Naive thymus-derived CD8-positive, alpha-beta T cell (primary cell): ENCODE data around the gene PHKG1. TPM values are rescaled to one million over a fixed set of nuclear protein-coding genes. Genes with fewer than 3 reads are reported as not detected.
"Not testable (repeated sequence)": the region's sequence is repeated elsewhere in the genome, so short reads cannot be mapped to it uniquely, and the experiment has no call there.

Experiments used
- ATAC-seq, 2 donors: fragments of 150-1000 bp; cut with Tn5 transposase in 1 of 2; sonication (Bioruptor Pico), chemical (Tn5 transposase) in 1 of 2; 1 replicate in 1 of 2; 2 replicates in 1 of 2; pipeline ENCODE4 v1.10.0; 2021; ENCODE audit warnings: mild to moderate bottlenecking in 2 of 2, moderate library complexity in 2 of 2
- POLR2A ChIA-PET: fragments of 350-600 bp; sonication (Branson Sonifier 250); formaldehyde crosslinking; loops from one replicate; lab custom pipeline; 2021; ENCODE audit warnings: antibody characterized with exemption; lab: Charles Lee
- DNase-seq, 10 donors: peaks; one replicate each; pipeline versions ENCODE4 v3.0.0 to v3.0.0-alpha.2; 2020 to 2022
- H3K27ac Mint-ChIP-seq, 10 donors: one replicate each; pipeline ENCODE4 v1.8.0; 2020 to 2022; ENCODE audit warnings: mild to moderate bottlenecking in 10 of 10, mixed read lengths in 10 of 10, moderate library complexity in 4 of 10, inconsistent platforms in 1 of 10
- H3K27me3 Mint-ChIP-seq, 5 donors: one replicate each; pipeline ENCODE4 v1.8.0; 2021 to 2022; ENCODE audit warnings: mixed read lengths in 5 of 5
- H3K36me3 Mint-ChIP-seq, 3 donors: one replicate each; pipeline ENCODE4 v1.8.0; 2020 to 2022; ENCODE audit warnings: mixed read lengths in 3 of 3, mild to moderate bottlenecking in 2 of 3, inconsistent platforms in 1 of 3
- H3K4me1 Mint-ChIP-seq, 4 donors: one replicate each; pipeline ENCODE4 v1.8.0; 2021 to 2022; ENCODE audit warnings: mixed read lengths in 4 of 4
- H3K4me3 Mint-ChIP-seq, 10 donors: one replicate each; pipeline ENCODE4 v1.8.0; 2020 to 2022; ENCODE audit warnings: mild to moderate bottlenecking in 10 of 10, mixed read lengths in 10 of 10, moderate library complexity in 6 of 10, inconsistent platforms in 1 of 10
- H3K9me3 Mint-ChIP-seq, 9 donors: one replicate each; pipeline ENCODE4 v1.8.0; 2020 to 2022; ENCODE audit warnings: mixed read lengths in 9 of 9, mild to moderate bottlenecking in 3 of 9, inconsistent platforms in 1 of 9, moderate library complexity in 1 of 9
- polyA plus RNA-seq, 3 donors: library from polyadenylated mRNA; unstranded; fragments of 300-500 nt; fragmentation: Illumina TruSeq; gene quantifications; one replicate each; pipeline ENCODE4 v1.2.3, GENCODE V29; 2021
- total RNA-seq, 8 experiments: library from RNA in 2 of 8; stranded (reverse) in 2 of 8; gene quantifications; one replicate each; pipeline ENCODE4 v1.2.3 and lab custom pipeline; 2021 to 2026

The PHKG1 gene
- total and polyA plus RNA-seq, 5 experiments from 2014 or later, result 0.23 to 2.9 (median 0.43) TPM

DNA sequence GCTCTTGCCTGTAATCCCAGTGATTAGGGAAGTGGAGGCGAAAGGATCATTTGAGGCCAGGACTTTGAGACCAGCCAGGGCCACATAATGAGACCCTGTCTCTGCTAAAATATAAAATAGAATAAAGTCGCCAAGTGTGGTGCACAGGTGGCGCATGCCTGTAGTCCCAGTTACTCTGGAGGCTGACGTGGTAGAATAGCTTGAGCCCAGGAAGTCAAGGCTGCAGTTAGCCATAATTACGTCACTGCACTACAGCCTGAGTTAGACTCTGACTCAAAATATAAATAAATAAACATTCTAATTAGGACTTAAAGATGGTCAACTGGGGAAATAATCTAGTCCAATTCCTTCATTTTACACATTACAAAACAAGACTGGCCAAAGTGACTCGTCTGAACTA lies 12.8 kb upstream of the PHKG1 start:
- peaks cover 0 to 7% (median 0%) of the 10 kb centered on the region in 9 donors for H3K9me3 Mint-ChIP-seq
- POLR2A ChIA-PET, result interaction anchor here (1.4 to 1.9 kb wide), 5 partner anchors 40 to 740 kb away, joined by 4 to 21 read pairs (median 9); partner anchors contain the start of genes CCT6A, PSPH and SUMF2
- no peak for ATAC-seq
- peaks cover 0 to 3% (median 0%) of the 10 kb centered on the region in 5 donors for H3K27me3 Mint-ChIP-seq
- H3K4me1 Mint-ChIP-seq, result peaks cover 14 to 44% (median 40%) of the 10 kb centered on the region in 4 donors
- H3K4me3 Mint-ChIP-seq, result peak overlapping the region; percentile 92 to 98 (median 96)
- peak in 6 of 10 donors; percentile 19 to 55 (median 31) for DNase-seq
- peaks cover 0 to 48% (median 13%) of the 10 kb centered on the region in 3 donors for H3K36me3 Mint-ChIP-seq
- H3K27ac Mint-ChIP-seq, result peak overlapping the region; percentile 97 to 100 (median 99)

DNA sequence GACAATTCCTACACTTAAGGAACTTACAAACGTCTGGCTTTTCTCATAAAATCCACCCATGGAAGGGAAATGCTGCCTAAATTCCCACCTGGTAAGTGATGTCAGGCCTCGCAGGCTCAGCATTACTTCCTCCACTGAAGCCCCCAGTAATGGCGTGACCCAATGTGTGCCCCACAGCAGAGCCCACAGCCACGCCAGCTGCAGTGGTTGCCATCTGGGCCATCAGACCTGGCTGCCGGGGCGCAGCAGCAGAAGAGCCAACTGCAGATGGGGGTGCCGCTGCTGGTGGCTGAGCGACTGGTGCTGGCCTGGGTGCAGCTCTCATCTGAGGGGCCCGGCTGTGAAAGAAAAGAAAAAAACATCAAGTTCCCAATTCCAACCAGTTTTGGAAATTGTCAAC lies 11.4 kb upstream of the PHKG1 start:
- Mint-ChIP-seq H3K4me1 (peaks cover 15 to 44% (median 40%) of the 10 kb centered on the region in 4 donors), H3K4me3 (peak overlapping the region in 2 of 10 donors; percentile 18 to 97), H3K36me3 (peaks cover 0 to 61% (median 13%) of the 10 kb centered on the region in 3 donors)
- H3K9me3 Mint-ChIP-seq, ATAC-seq, DNase-seq, H3K27ac Mint-ChIP-seq, H3K27me3 Mint-ChIP-seq: not testable (repeated sequence)
- POLR2A ChIA-PET, result interaction anchor here (0.7 to 0.9 kb wide), 2 partner anchors 30 to 36 kb away, joined by 3 to 5 read pairs; no protein-coding TSS in a partner anchor

DNA sequence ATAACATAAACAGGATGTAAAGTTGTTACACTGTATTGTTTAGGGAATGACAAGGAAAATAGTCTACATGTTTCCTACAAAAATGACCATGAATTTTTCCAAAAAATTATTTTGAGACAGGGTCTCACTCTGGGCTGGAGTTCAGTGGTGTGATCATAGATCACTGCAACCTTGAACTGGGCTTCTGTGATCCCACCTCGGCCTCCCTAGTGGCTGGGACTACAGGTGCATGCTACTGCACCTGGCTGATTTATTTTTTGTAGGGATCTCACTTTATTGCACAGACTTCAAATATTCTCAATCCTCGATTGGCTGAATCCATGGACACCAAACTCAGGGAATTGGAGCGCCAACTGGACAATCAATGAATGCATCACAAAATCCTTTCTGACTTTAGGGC lies 6.9 kb upstream of the PHKG1 start:
- no peaks in the 10 kb centered on the region for H3K9me3 Mint-ChIP-seq
- peak overlapping the region in 3 of 10 donors; percentile 4 to 69 (median 19) for H3K27ac Mint-ChIP-seq
- H3K4me1 Mint-ChIP-seq, result peaks cover 5 to 16% (median 10%) of the 10 kb centered on the region in 4 donors
- ATAC-seq (peak in 1 of 2 donors; percentile 32), DNase-seq (no peak)
- POLR2A ChIA-PET, result no interaction called here
- peaks cover 0 to 54% (median 13%) of the 10 kb centered on the region in 3 donors for H3K36me3 Mint-ChIP-seq
- H3K4me3 Mint-ChIP-seq, result no peak overlapping the region
- H3K27me3 Mint-ChIP-seq, result no peaks in the 10 kb centered on the region

DNA sequence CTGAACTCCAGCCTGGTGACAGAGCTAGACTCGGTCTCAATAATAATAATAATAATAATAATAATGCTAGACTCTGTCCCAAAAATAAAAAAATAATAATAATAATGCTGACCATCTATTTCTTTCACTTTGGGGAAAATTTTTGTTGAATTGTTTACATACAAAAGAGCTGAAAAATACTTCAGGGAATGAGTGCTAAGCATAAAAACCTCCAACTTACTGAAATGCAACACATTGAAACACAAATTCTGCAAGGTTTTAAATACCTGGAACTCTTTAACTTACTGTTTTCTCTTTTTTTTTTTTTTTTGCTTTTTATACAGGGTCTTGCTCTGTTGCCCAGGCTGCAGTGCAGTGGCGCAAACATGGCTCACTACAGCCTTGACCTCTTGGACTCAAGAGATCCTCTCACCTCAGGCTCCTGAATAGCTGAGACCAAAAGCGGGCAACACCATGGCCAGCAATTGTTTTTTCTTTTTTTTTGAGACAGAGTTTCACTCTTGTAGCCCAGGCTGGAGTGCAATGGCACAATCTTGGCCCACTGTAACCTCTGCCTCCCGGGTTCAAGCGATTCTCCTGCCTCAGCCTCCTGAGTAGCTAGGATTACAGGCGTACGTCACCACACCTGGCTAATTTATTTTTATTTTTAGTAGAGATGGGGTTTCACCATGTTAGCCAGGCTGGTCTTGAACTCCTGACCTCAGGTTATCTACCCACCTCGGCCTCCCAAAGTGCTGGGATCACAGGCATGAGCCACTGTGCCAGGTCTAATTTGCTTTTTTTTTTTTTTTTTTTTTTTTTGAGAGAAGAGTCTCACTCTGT lies 5.6 kb upstream of the PHKG1 start:
- peaks cover 0 to 42% (median 10%) of the 10 kb centered on the region in 3 donors for H3K36me3 Mint-ChIP-seq
- H3K27ac Mint-ChIP-seq, DNase-seq, H3K9me3 Mint-ChIP-seq, ATAC-seq, H3K27me3 Mint-ChIP-seq, POLR2A ChIA-PET, H3K4me1 Mint-ChIP-seq, H3K4me3 Mint-ChIP-seq: not testable (repeated sequence)

DNA sequence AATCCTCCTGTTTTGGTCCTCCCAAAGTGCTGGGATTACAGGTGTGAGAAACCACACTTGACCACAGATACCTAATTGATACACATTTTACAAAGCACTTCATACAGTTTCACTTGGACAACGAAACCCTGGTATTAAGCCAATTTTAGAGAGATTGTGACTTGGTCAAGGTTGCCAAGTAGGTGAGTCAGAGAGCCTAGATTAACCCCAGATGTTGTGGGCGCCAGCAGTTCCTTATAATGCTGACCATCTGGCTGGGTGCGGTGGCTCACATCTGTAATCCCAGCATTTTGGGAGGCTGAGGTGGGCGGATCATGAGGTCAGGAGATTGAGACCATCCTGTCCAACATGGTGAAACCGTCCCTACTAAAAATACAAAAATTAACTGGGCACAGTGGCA lies 4.9 kb upstream of the PHKG1 start:
- H3K27ac Mint-ChIP-seq, result no peak overlapping the region
- no peaks in the 10 kb centered on the region for H3K27me3 Mint-ChIP-seq
- peaks cover 2 to 5% (median 3%) of the 10 kb centered on the region in 4 donors for H3K4me1 Mint-ChIP-seq
- POLR2A ChIA-PET, result no interaction called here
- ATAC-seq (no peak), DNase-seq (no peak)
- no peaks in the 10 kb centered on the region for H3K9me3 Mint-ChIP-seq
- no peak overlapping the region for H3K4me3 Mint-ChIP-seq
- H3K36me3 Mint-ChIP-seq, result peaks cover 0 to 38% (median 8%) of the 10 kb centered on the region in 3 donors

DNA sequence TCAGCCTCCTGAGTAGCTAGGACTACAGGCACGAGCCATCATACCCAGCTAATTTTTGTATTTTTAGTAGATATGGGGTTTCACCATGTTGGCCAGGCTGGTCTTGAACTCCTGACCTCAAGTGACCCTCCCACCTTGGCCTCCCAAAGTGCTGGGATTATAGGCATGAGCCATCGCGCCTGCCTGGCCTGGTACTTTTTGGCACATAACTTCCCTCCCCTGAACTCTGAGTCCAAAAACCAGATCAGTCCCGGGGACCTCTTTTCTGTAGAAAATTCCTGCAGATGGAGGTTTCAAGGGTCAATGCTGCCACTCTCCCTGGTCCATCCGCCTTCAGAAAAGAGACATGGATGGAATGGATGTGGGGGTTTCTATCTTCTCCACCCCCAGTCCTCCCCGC lies 364 bp downstream of the PHKG1 start:
- H3K27ac Mint-ChIP-seq, result peak overlapping the region in 2 of 10 donors; percentile 22 to 27

DNA sequence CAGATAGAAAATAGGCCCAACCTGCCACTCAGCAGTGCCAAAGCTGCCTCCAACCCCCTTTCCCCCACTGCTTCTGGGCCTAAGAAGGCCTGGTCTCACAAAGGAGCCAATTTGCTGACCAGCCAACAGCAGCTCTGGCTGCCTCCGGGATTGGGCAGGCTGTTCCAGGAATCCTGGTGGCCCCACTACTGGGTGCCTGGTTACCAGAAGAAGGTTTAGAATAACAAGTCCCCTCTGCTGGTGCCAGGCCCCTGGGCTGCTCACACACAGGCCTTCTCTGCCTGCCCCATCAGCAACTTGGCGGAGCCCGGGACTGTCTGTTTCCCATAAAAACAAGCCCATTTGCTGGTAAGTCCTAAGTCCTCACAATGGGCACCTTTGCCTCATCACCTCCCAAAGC lies 1.2 kb downstream of the PHKG1 start:
- peak overlapping the region in 2 of 10 donors; percentile 8 to 22 for H3K27ac Mint-ChIP-seq
- H3K9me3 Mint-ChIP-seq, result no peaks in the 10 kb centered on the region
- POLR2A ChIA-PET, result no interaction called here
- peaks cover 0 to 14% (median 4%) of the 10 kb centered on the region in 3 donors for H3K36me3 Mint-ChIP-seq
- no peak overlapping the region for H3K4me3 Mint-ChIP-seq
- no peaks in the 10 kb centered on the region for H3K4me1 Mint-ChIP-seq
- no peak for DNase-seq
- peak in 1 of 2 donors; percentile 12 for ATAC-seq
- H3K27me3 Mint-ChIP-seq, result no peaks in the 10 kb centered on the region

More for the DNA sequence above, 364 bp downstream of the PHKG1 start:
- H3K4me1 Mint-ChIP-seq, H3K4me3 Mint-ChIP-seq, H3K27me3 Mint-ChIP-seq, POLR2A ChIA-PET, H3K9me3 Mint-ChIP-seq, ATAC-seq, DNase-seq: not testable (repeated sequence)
- peaks cover 0 to 13% (median 4%) of the 10 kb centered on the region in 3 donors for H3K36me3 Mint-ChIP-seq

DNA sequence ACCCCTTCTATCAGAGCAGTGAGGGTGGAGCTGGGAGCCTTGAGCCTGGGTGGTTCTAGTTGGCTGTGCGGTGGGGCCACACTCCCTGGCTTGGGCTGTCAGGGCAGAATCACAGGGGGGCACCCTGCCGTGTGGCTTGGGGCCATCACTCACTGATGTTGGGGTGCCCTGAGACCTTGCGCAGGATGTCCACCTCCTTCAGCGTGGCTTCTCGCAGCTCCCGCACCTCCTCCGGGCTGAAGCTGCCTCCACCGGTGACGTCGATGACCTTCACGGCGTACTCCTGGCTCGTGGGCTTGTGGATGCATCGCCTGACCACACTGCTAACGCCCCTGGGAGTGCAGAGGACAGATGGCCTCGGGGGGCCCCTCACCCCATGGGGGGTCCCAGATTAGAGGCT lies 5.3 kb downstream of the PHKG1 start:
- no peak for ATAC-seq
- POLR2A ChIA-PET, result interaction anchor here (0.6 kb wide), 1 partner anchor 707 kb away, joined by 4 read pairs; no protein-coding TSS in a partner anchor
- Mint-ChIP-seq H3K27me3 (no peaks in the 10 kb centered on the region), H3K36me3 (peaks cover 0 to 27% (median 0%) of the 10 kb centered on the region in 3 donors), H3K4me1 (peaks cover 0 to 3% (median under 1%) of the 10 kb centered on the region in 4 donors), H3K27ac (peak overlapping the region in 1 of 10 donors; percentile 15), H3K9me3 (no peaks in the 10 kb centered on the region), H3K4me3 (no peak overlapping the region)
- DNase-seq, result no peak

DNA sequence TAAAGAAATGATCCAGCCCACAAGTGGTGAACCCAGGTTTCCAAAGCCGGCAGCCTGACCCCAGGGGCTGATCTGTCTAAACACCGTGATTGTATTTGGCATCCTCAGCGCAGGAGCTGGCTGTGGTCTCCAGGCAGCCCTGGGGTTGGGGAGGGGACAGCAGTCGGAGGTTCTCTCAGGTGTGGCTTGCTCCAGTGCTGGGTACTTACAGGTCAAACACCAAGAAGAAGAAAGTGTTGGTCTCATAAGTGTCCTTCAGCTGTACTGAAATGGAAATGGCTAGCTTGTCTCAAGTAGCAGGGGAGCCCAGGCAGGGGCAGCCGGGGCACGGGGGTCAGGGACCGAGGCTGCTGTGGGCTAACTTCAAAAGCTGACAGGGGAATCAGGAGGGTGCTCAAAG lies 6.0 kb downstream of the PHKG1 start:
- Mint-ChIP-seq H3K27ac (peak overlapping the region in 1 of 10 donors; percentile 67), H3K27me3 (no peaks in the 10 kb centered on the region), H3K36me3 (peaks cover 0 to 27% (median 0%) of the 10 kb centered on the region in 3 donors), H3K9me3 (no peaks in the 10 kb centered on the region), H3K4me3 (no peak overlapping the region), H3K4me1 (peaks cover 0 to 3% (median under 1%) of the 10 kb centered on the region in 4 donors)
- no peak for DNase-seq
- ATAC-seq, result no peak
- POLR2A ChIA-PET, result interaction anchor here (0.6 kb wide), 1 partner anchor 706 kb away, joined by 4 read pairs; no protein-coding TSS in a partner anchor

DNA sequence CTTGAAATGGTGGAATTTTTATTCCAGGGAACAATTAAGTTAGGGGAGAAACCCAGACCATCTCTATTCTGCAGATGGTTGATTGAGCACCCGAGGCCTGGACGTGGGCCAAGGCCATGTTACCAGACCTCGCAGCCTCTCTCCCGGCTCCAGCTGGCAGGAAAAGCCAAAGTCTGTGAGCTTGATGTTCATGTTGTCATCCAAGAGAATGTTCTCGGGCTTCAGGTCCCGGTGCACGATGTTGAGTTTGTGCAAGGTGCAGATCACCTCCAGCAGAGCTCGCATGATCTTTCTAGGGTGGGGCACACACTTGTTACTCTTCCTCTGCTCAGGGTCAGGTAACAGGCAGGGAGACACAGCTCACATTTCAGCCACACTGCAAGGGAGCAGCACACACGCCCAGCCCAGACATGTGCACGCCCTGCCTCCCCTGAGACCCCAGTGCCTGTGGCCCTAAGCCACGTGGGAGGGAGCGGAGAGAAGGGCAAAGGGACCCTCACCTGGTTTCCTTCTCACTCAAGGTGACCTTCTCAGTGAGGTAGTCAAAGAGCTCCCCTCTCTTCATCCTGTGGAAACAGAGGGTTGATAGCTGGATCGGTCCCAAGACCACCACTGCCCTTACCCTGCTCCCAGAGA lies 9.5 kb downstream of the PHKG1 start:
- ATAC-seq (no peak), DNase-seq (no peak)
- H3K27ac Mint-ChIP-seq, result peak overlapping the region in 2 of 10 donors; percentile 43 to 84
- H3K4me1 Mint-ChIP-seq, result peaks cover 0 to 3% (median under 1%) of the 10 kb centered on the region in 4 donors
- POLR2A ChIA-PET, result interaction anchor here (0.7 kb wide), 1 partner anchor 25 kb away, joined by 5 read pairs; no protein-coding TSS in a partner anchor
- H3K9me3 Mint-ChIP-seq, result no peaks in the 10 kb centered on the region
- H3K27me3 Mint-ChIP-seq, result no peaks in the 10 kb centered on the region
- H3K4me3 Mint-ChIP-seq, result no peak overlapping the region
- peaks cover 0 to 36% (median 0%) of the 10 kb centered on the region in 3 donors for H3K36me3 Mint-ChIP-seq

DNA sequence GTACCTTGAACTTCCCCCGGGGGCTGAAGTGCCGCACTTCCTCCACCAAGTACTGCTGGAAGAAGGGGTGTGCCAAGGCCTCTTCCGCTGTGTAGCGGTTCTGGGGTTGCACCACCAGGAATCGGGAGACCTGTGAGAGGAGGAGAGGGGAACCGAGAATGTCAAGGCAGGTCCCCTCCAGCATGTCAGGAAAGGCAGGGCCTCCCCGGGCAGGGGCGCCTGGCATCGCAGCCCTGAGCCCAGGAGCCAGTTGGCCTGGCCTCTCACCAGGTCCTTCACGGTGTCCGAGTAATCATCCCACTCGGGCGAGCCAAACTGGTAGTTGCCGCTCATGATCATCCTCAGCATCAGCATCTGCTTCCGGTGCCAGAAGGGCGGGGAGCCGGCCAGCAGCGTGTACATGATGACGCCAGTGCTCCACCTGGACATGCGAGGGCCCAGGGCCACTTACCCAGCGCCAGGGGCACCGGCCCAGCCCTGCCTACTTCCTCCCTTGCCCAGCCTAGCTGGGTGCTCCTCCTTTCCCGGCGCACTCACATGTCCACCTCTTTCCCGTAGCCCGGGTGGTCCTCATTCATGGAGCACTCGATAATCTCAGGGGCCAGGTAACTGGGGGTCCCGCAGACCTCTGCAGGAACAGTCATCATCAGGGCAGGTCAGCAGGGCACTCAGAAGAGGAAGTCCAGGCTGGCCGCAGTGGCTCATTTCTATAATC lies 11.0 kb downstream of the PHKG1 start:
- Mint-ChIP-seq H3K27ac (peak overlapping the region in 3 of 10 donors; percentile 18 to 46 (median 31)), H3K4me3 (no peak overlapping the region), H3K36me3 (peaks cover 0 to 37% (median 0%) of the 10 kb centered on the region in 3 donors), H3K27me3 (no peaks in the 10 kb centered on the region), H3K4me1 (peaks cover 0 to 3% (median 2%) of the 10 kb centered on the region in 4 donors), H3K9me3 (no peaks in the 10 kb centered on the region)
- ATAC-seq, result no peak
- no peak for DNase-seq
- POLR2A ChIA-PET, result no interaction called here
